HEK293 (cell line): ENCODE results near the gene ZNF318.

Experiments
- CTCF ChIA-PET: fragments of 350-600 bp; formaldehyde crosslinking; extraction: SDS; loops from one replicate; lab custom pipeline; 2021; ENCODE audit warnings: antibody characterized with exemption; lab: Yijun Ruan, JAX
- POLR2A ChIA-PET: fragments of 300-600 bp; formaldehyde crosslinking; extraction: SDS; loops from one replicate; lab custom pipeline; 2020; ENCODE audit warnings: antibody characterized with exemption, inconsistent platforms; lab: Yijun Ruan, JAX
- H3K27ac ChIP-seq: fragments of 200-500 bp; sonication (Bioruptor generic); 2 replicates; pipeline ENCODE4 v1.5.1; 2014; ENCODE audit warnings: low read depth, low read length, control low read depth, inconsistent platforms; ENCODE audit errors: extremely low read depth
- H3K36me3 ChIP-seq, 2 experiments: fragments of 200-500 bp in 1 of 2; sonication (Bioruptor generic) in 1 of 2; 1 replicate in 1 of 2; 2 replicates in 1 of 2; pipeline ENCODE4 v1.5.1; 2014 to 2017; ENCODE audit warnings: inconsistent platforms in 2 of 2, low read length in 2 of 2; ENCODE audit not compliant: control insufficient read depth in 2 of 2, insufficient read depth in 1 of 2
- H3K4me1 ChIP-seq: fragments of 200-500 bp; sonication (Bioruptor generic); 2 replicates; pipeline ENCODE4 v1.5.1; 2014; ENCODE audit warnings: mild to moderate bottlenecking, low read length, inconsistent platforms; ENCODE audit not compliant: control insufficient read depth, insufficient read depth
- H3K4me3 ChIP-seq: 2 replicates; pipeline ENCODE4 v1.5.1; 2011; ENCODE audit warnings: low read depth, mild to moderate bottlenecking, control low read depth, low read length, moderate library complexity
- H3K9me3 ChIP-seq: fragments of 200-500 bp; sonication (Bioruptor generic); 2 replicates; pipeline ENCODE4 v1.5.1; 2014; ENCODE audit warnings: low read depth, low read length, inconsistent platforms; ENCODE audit not compliant: control insufficient read depth, insufficient read depth
- IKZF3 ChIP-seq: fragments of 450-650 bp; IDR thresholded peaks from 2 replicates; pipeline ENCODE4 v1.5.0; 2018; ENCODE audit warnings: missing biosample characterization, mild to moderate bottlenecking, missing genetic modification characterization, moderate library complexity
- KLF16 ChIP-seq: fragments of 450-650 bp; formaldehyde crosslinking; IDR thresholded peaks from 2 replicates; pipeline ENCODE4 v1.5.1; 2017; ENCODE audit warnings: missing biosample characterization, missing genetic modification characterization
- MEIS1 ChIP-seq: sonication (generic); formaldehyde crosslinking; IDR thresholded peaks from 2 replicates; pipeline ENCODE4 v1.8.1; 2022; ENCODE audit warnings: missing genetic modification reagents, mild to moderate bottlenecking, borderline replicate concordance
- PRDM1 ChIP-seq: fragments of 450-650 bp; formaldehyde crosslinking; IDR thresholded peaks from 2 replicates; pipeline ENCODE4; 2016; ENCODE audit warnings: missing biosample characterization, missing genetic modification characterization
- RBAK ChIP-seq: fragments of 450-650 bp; formaldehyde crosslinking; IDR thresholded peaks from 2 replicates; pipeline ENCODE4 v1.5.1; 2016; ENCODE audit warnings: missing biosample characterization, missing genetic modification characterization
- SCRT2 ChIP-seq: fragments of 450-650 bp; formaldehyde crosslinking; IDR thresholded peaks from 2 replicates; pipeline ENCODE4 v1.5.1; 2016; ENCODE audit warnings: missing biosample characterization, missing genetic modification characterization
- SETDB1 ChIP-seq: IDR thresholded peaks from one replicate; pipeline ENCODE4 v1.6.1; 2017; ENCODE audit warnings: mild to moderate bottlenecking, low read length, moderate library complexity, mixed read lengths; ENCODE audit not compliant: insufficient read length
- ZFHX2 ChIP-seq: fragments of 450-650 bp; formaldehyde crosslinking; conservative IDR thresholded peaks from 2 replicates; pipeline ENCODE4 v1.5.1; 2016; ENCODE audit warnings: missing biosample characterization, missing genetic modification characterization
- ZNF121 ChIP-seq: fragments of 450-650 bp; formaldehyde crosslinking; IDR thresholded peaks from 2 replicates; pipeline ENCODE4 v1.5.1; 2016; ENCODE audit warnings: missing biosample characterization, missing genetic modification characterization
- ZNF202 ChIP-seq: fragments of 450-650 bp; formaldehyde crosslinking; IDR thresholded peaks from 2 replicates; pipeline ENCODE4 v1.5.1; 2016; ENCODE audit warnings: missing biosample characterization, missing genetic modification characterization, borderline replicate concordance
- ZNF311 ChIP-seq: fragments of 450-650 bp; formaldehyde crosslinking; IDR thresholded peaks from 2 replicates; pipeline ENCODE4 v1.5.1; 2017; ENCODE audit warnings: missing biosample characterization, missing genetic modification characterization, borderline replicate concordance
- ZNF501 ChIP-seq: fragments of 450-650 bp; formaldehyde crosslinking; IDR thresholded peaks from 2 replicates; pipeline ENCODE4 v1.5.1; 2016; ENCODE audit warnings: missing biosample characterization, missing genetic modification characterization
- ZNF571 ChIP-seq: fragments of 450-650 bp; formaldehyde crosslinking; IDR thresholded peaks from 2 replicates; pipeline ENCODE4 v1.5.0; 2017; ENCODE audit warnings: missing biosample characterization, missing genetic modification characterization
- TF ChIP-seq, protein P1 (sequence below): fragments of 450-650 bp; formaldehyde crosslinking; IDR thresholded peaks from 2 replicates; pipeline ENCODE4 v1.5.1; 2016; ENCODE audit warnings: missing biosample characterization, missing genetic modification characterization, borderline replicate concordance
- TF ChIP-seq, protein P2 (sequence below): fragments of 450-650 bp; formaldehyde crosslinking; IDR thresholded peaks from 2 replicates; pipeline ENCODE4 v1.5.1; 2016; ENCODE audit warnings: missing biosample characterization, missing genetic modification characterization
- TF ChIP-seq, protein P3 (sequence below): fragments of 450-650 bp; formaldehyde crosslinking; conservative IDR thresholded peaks from 2 replicates; pipeline ENCODE4 v1.5.1; 2016; ENCODE audit warnings: low read depth, missing biosample characterization, missing genetic modification characterization
- TF ChIP-seq, protein P4 (sequence below): fragments of 450-650 bp; formaldehyde crosslinking; IDR thresholded peaks from 2 replicates; pipeline ENCODE4 v1.5.1; 2016; ENCODE audit warnings: missing biosample characterization, missing genetic modification characterization
- TF ChIP-seq, protein P5 (sequence below): fragments of 450-650 bp; formaldehyde crosslinking; IDR thresholded peaks from 2 replicates; pipeline ENCODE4 v1.5.1; 2016; ENCODE audit warnings: missing biosample characterization, missing genetic modification characterization
- TF ChIP-seq, protein P6 (sequence below): fragments of 450-650 bp; formaldehyde crosslinking; IDR thresholded peaks from 2 replicates; pipeline ENCODE4 v1.5.1; 2016; ENCODE audit warnings: missing biosample characterization, missing genetic modification characterization
- TF ChIP-seq, protein P7 (sequence below): fragments of 450-650 bp; formaldehyde crosslinking; IDR thresholded peaks from 2 replicates; pipeline ENCODE4 v1.5.1; 2017; ENCODE audit warnings: missing biosample characterization, missing genetic modification characterization

Gene ZNF318

DNA sequence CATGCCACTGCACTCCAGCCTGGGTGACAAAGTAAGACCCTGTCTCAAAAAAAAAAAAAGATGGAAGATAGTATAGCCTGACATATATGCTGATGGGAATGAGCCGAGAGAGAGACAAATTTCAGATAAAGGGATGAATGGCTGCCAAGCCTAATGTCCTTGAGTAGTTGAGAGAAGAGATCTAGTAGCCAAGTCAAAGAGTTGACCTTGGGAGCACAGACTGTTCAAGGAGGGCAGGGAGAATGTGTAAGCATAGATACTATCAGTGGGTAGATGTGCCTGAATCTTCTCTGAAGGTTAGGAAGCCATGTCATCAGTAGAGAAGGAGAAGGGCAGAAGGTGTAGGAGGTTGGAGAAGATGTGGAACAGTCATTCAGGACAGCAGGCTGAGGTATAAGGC lies 37.8 kb upstream of the ZNF318 start (continued):
- TF ChIP-seq, protein P1, sequence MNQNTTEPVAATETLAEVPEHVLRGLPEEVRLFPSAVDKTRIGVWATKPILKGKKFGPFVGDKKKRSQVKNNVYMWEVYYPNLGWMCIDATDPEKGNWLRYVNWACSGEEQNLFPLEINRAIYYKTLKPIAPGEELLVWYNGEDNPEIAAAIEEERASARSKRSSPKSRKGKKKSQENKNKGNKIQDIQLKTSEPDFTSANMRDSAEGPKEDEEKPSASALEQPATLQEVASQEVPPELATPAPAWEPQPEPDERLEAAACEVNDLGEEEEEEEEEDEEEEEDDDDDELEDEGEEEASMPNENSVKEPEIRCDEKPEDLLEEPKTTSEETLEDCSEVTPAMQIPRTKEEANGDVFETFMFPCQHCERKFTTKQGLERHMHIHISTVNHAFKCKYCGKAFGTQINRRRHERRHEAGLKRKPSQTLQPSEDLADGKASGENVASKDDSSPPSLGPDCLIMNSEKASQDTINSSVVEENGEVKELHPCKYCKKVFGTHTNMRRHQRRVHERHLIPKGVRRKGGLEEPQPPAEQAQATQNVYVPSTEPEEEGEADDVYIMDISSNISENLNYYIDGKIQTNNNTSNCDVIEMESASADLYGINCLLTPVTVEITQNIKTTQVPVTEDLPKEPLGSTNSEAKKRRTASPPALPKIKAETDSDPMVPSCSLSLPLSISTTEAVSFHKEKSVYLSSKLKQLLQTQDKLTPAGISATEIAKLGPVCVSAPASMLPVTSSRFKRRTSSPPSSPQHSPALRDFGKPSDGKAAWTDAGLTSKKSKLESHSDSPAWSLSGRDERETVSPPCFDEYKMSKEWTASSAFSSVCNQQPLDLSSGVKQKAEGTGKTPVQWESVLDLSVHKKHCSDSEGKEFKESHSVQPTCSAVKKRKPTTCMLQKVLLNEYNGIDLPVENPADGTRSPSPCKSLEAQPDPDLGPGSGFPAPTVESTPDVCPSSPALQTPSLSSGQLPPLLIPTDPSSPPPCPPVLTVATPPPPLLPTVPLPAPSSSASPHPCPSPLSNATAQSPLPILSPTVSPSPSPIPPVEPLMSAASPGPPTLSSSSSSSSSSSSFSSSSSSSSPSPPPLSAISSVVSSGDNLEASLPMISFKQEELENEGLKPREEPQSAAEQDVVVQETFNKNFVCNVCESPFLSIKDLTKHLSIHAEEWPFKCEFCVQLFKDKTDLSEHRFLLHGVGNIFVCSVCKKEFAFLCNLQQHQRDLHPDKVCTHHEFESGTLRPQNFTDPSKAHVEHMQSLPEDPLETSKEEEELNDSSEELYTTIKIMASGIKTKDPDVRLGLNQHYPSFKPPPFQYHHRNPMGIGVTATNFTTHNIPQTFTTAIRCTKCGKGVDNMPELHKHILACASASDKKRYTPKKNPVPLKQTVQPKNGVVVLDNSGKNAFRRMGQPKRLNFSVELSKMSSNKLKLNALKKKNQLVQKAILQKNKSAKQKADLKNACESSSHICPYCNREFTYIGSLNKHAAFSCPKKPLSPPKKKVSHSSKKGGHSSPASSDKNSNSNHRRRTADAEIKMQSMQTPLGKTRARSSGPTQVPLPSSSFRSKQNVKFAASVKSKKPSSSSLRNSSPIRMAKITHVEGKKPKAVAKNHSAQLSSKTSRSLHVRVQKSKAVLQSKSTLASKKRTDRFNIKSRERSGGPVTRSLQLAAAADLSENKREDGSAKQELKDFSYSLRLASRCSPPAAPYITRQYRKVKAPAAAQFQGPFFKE (tag by site-specific recombination) = no peak
- no peak for TF ChIP-seq ZNF121 (tag by site-specific recombination)
- no peak for TF ChIP-seq IKZF3 (tag by site-specific recombination)
- no peak for TF ChIP-seq ZNF571 (tag by site-specific recombination)
- TF ChIP-seq, protein P2, sequence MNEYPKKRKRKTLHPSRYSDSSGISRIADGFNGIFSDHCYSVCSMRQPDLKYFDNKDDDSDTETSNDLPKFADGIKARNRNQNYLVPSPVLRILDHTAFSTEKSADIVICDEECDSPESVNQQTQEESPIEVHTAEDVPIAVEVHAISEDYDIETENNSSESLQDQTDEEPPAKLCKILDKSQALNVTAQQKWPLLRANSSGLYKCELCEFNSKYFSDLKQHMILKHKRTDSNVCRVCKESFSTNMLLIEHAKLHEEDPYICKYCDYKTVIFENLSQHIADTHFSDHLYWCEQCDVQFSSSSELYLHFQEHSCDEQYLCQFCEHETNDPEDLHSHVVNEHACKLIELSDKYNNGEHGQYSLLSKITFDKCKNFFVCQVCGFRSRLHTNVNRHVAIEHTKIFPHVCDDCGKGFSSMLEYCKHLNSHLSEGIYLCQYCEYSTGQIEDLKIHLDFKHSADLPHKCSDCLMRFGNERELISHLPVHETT (tag by site-specific recombination) = no peak

DNA sequence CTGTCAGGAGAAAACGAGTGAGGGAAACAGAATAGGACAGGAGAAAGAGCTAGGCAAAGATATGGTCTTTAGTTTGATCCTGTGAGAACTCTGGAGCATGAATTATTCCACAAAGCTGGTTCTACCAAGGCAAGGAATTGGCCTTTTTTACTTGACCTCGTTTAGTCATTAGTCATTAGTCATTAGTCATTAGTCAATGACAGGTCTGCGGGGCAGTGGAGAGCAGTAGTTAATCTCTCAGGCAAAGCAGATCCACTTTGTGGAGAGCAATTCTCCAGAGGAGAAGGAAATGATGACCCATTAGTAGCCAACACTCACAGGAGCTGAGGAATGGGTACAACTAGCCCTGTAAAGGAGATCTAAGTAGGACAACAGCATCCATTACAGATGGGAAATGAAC lies 35.9 kb upstream of the ZNF318 start:
- H3K27ac ChIP-seq = no peak overlapping the region
- peaks cover 0 to 80% of the 10 kb centered on the region in 2 experiments; a peak in 1 of 3 replicates for H3K36me3 ChIP-seq
- ChIA-PET CTCF (no interaction called here), POLR2A (no interaction called here)
- H3K4me3 ChIP-seq = no peak overlapping the region
- no peaks in the 10 kb centered on the region for H3K9me3 ChIP-seq
- no peaks in the 10 kb centered on the region for H3K4me1 ChIP-seq
- TF ChIP-seq, protein P3, sequence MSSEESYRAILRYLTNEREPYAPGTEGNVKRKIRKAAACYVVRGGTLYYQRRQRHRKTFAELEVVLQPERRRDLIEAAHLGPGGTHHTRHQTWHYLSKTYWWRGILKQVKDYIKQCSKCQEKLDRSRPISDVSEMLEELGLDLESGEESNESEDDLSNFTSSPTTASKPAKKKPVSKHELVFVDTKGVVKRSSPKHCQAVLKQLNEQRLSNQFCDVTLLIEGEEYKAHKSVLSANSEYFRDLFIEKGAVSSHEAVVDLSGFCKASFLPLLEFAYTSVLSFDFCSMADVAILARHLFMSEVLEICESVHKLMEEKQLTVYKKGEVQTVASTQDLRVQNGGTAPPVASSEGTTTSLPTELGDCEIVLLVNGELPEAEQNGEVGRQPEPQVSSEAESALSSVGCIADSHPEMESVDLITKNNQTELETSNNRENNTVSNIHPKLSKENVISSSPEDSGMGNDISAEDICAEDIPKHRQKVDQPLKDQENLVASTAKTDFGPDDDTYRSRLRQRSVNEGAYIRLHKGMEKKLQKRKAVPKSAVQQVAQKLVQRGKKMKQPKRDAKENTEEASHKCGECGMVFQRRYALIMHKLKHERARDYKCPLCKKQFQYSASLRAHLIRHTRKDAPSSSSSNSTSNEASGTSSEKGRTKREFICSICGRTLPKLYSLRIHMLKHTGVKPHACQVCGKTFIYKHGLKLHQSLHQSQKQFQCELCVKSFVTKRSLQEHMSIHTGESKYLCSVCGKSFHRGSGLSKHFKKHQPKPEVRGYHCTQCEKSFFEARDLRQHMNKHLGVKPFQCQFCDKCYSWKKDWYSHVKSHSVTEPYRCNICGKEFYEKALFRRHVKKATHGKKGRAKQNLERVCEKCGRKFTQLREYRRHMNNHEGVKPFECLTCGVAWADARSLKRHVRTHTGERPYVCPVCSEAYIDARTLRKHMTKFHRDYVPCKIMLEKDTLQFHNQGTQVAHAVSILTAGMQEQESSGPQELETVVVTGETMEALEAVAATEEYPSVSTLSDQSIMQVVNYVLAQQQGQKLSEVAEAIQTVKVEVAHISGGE = no peak
- TF ChIP-seq KLF16 (tag by site-specific recombination) (no peak), SETDB1 (no peak), ZNF311 (tag by site-specific recombination) (no peak), PRDM1 (tag by site-specific recombination) (no peak), SCRT2 (tag by site-specific recombination) (no peak), MEIS1 (CRISPR knock-in tag) (no peak), ZFHX2 (tag by site-specific recombination) (no peak), RBAK (tag by site-specific recombination) (no peak), ZNF202 (tag by site-specific recombination) (no peak), IKZF3 (tag by site-specific recombination) (no peak), ZNF501 (tag by site-specific recombination) (no peak)
- TF ChIP-seq, protein P4, sequence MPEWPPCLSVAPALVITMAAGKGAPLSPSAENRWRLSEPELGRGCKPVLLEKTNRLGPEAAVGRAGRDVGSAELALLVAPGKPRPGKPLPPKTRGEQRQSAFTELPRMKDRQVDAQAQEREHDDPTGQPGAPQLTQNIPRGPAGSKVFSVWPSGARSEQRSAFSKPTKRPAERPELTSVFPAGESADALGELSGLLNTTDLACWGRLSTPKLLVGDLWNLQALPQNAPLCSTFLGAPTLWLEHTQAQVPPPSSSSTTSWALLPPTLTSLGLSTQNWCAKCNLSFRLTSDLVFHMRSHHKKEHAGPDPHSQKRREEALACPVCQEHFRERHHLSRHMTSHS (tag by site-specific recombination) = no peak
- TF ChIP-seq, protein P5, sequence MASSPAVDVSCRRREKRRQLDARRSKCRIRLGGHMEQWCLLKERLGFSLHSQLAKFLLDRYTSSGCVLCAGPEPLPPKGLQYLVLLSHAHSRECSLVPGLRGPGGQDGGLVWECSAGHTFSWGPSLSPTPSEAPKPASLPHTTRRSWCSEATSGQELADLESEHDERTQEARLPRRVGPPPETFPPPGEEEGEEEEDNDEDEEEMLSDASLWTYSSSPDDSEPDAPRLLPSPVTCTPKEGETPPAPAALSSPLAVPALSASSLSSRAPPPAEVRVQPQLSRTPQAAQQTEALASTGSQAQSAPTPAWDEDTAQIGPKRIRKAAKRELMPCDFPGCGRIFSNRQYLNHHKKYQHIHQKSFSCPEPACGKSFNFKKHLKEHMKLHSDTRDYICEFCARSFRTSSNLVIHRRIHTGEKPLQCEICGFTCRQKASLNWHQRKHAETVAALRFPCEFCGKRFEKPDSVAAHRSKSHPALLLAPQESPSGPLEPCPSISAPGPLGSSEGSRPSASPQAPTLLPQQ (tag by site-specific recombination) = no peak
- TF ChIP-seq, protein P6, sequence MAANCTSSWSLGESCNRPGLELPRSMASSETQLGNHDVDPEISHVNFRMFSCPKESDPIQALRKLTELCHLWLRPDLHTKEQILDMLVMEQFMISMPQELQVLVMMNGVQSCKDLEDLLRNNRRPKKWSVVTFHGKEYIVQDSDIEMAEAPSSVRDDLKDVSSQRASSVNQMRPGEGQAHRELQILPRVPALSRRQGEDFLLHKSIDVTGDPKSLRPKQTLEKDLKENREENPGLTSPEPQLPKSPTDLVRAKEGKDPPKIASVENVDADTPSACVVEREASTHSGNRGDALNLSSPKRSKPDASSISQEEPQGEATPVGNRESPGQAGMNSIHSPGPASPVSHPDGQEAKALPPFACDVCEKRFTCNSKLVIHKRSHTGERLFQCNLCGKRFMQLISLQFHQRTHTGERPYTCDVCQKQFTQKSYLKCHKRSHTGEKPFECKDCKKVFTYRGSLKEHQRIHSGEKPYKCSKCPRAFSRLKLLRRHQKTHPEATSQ (tag by site-specific recombination) = no peak
- TF ChIP-seq, protein P7, sequence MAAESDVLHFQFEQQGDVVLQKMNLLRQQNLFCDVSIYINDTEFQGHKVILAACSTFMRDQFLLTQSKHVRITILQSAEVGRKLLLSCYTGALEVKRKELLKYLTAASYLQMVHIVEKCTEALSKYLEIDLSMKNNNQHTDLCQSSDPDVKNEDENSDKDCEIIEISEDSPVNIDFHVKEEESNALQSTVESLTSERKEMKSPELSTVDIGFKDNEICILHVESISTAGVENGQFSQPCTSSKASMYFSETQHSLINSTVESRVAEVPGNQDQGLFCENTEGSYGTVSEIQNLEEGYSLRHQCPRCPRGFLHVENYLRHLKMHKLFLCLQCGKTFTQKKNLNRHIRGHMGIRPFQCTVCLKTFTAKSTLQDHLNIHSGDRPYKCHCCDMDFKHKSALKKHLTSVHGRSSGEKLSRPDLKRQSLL = no peak
